Dendritic cell treated with granulocyte-macrophage colony-stimulating factor and Interleukin-4, amounts not matched to agents 40 ng/mL and 50 ng/mL, for 4 days (primary cell): ENCODE results near the gene ADCY1.

Experiments used
- H3K27ac Mint-ChIP-seq: one replicate; pipeline ENCODE4 v1.8.0; 2022; ENCODE audit warnings: mild to moderate bottlenecking, mixed read lengths
- H3K27me3 Mint-ChIP-seq: one replicate; pipeline ENCODE4 v1.8.0; 2022; ENCODE audit warnings: mild to moderate bottlenecking, mixed read lengths
- H3K36me3 Mint-ChIP-seq: one replicate; pipeline ENCODE4 v1.8.0; 2022; ENCODE audit warnings: low read depth, mixed read lengths
- H3K4me1 Mint-ChIP-seq: one replicate; pipeline ENCODE4 v1.8.0; 2022; ENCODE audit warnings: low read depth, mixed read lengths
- H3K4me3 Mint-ChIP-seq: one replicate; pipeline ENCODE4 v1.8.0; 2022; ENCODE audit warnings: mild to moderate bottlenecking, moderate library complexity, mixed read lengths
- H3K9me3 Mint-ChIP-seq: one replicate; pipeline ENCODE4 v1.8.0; 2022; ENCODE audit warnings: mixed read lengths
- intact Hi-C: fragments of 100-400 bp; cut with micrococcal nuclease; formaldehyde crosslinking; loops from one replicate; pipeline ENCODE4 v1.15.0; 2022

The ADCY1 gene

GRCh38 chr7:45662018-45662417, 87.8 kb downstream of the ADCY1 start:
- H3K9me3 Mint-ChIP-seq = no peaks in the 10 kb centered on the region
- H3K27me3 Mint-ChIP-seq = no peaks in the 10 kb centered on the region
- H3K36me3 Mint-ChIP-seq = no peaks in the 10 kb centered on the region
- H3K27ac Mint-ChIP-seq = no peak overlapping the region
- no peaks in the 10 kb centered on the region for H3K4me1 Mint-ChIP-seq
- intact Hi-C loops = loop anchor here (5.0 kb wide), 1 partner anchor 195 kb away; no protein-coding TSS in a partner anchor
- no peak overlapping the region for H3K4me3 Mint-ChIP-seq

GRCh38 chr7:45662540-45663166, 88.5 kb downstream of the ADCY1 start:
- H3K27ac Mint-ChIP-seq = no peak overlapping the region
- no peaks in the 10 kb centered on the region for H3K36me3 Mint-ChIP-seq
- H3K4me1 Mint-ChIP-seq = no peaks in the 10 kb centered on the region
- no peak overlapping the region for H3K4me3 Mint-ChIP-seq
- H3K9me3 Mint-ChIP-seq = no peaks in the 10 kb centered on the region
- H3K27me3 Mint-ChIP-seq = no peaks in the 10 kb centered on the region
- intact Hi-C loops = loop anchor here (5.0 kb wide), 1 partner anchor 195 kb away; no protein-coding TSS in a partner anchor

DNA sequence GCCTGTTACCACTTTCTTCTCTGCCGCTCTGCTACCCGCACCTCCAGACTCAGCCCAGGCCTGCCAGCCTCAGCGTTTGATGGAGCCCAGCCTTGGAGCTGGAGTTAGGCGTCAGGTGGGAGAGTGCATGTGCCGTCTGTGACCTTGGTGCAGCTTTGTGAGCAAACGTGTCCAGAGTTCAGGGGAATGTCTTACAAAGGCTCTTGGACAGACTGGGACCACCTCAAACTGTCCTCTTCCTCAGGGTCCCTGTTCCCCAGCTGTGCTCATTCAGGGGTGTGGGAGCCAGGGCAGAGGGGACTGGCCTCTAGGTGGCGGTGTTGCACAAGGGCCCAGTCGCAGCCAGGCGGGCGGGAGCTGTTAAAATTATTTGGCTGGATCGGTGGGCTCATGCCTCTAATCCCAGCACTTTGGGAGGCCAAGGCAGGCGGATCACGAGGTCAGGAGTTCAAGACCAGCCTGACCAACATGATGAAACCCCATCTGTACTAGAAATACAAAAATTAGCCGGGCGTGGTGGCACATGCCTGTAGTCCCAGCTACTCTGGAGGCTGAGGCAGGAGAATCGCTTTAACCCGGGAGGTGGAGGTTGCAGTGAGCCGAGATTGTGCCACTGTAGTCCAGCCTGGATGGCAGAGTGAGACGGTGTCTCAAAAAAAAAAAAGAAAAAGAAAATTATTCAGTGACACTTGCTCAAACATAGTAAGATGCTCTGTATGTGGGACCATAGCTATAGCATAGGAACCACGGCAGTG, 89.2 kb downstream of the ADCY1 start:
- no peak overlapping the region for H3K27ac Mint-ChIP-seq
- no peaks in the 10 kb centered on the region for H3K36me3 Mint-ChIP-seq

DNA sequence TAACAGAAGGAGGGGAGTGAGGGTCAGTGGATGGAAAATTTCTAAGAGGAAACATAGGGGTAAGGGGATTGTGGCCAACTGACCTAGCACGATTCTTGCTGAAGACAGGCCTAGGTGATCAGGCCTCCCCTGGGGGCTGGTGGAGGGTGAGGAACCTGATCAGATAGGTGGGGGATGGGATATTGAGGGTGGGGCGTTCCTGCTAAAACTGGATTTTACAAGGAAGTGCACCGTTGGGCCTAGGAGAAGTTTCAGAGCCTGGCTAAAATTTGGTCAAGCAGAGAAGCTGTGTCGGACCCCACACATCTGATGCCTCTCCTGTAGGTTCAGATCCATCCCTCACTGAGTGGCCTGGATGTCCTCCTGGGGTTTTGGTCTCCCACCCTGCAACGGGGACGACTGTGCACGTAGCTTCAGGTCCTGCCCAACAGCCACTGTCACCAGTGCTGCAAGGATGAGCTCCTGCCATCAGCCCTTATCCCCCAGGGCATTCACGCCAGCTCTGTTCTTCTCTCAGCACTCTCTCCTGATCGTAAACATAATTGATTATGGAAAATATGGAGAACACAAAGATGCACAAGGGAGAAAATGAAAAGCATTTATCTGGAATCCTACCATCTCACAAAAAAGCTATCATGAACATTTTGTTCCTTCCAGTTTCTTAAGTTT, 89.9 kb downstream of the ADCY1 start:
- H3K27me3 Mint-ChIP-seq = no peaks in the 10 kb centered on the region
- H3K9me3 Mint-ChIP-seq = no peaks in the 10 kb centered on the region
- no peak overlapping the region for H3K4me3 Mint-ChIP-seq
- no peak overlapping the region for H3K27ac Mint-ChIP-seq
- intact Hi-C loops = loop anchor here (5.0 kb wide), 1 partner anchor 193 kb away; no protein-coding TSS in a partner anchor
- H3K36me3 Mint-ChIP-seq = no peaks in the 10 kb centered on the region
- H3K4me1 Mint-ChIP-seq = no peaks in the 10 kb centered on the region

More for the DNA sequence above, 89.2 kb downstream of the ADCY1 start:
- no peaks in the 10 kb centered on the region for H3K4me1 Mint-ChIP-seq
- intact Hi-C loops = loop anchor here (5.0 kb wide), 1 partner anchor 194 kb away; no protein-coding TSS in a partner anchor
- no peak overlapping the region for H3K4me3 Mint-ChIP-seq
- H3K9me3 Mint-ChIP-seq = no peaks in the 10 kb centered on the region
- H3K27me3 Mint-ChIP-seq = no peaks in the 10 kb centered on the region

GRCh38 chr7:45665172-45665571, 91.0 kb downstream of the ADCY1 start:
- Mint-ChIP-seq H3K36me3 (no peaks in the 10 kb centered on the region), H3K27me3 (no peaks in the 10 kb centered on the region), H3K9me3 (no peaks in the 10 kb centered on the region)

DNA sequence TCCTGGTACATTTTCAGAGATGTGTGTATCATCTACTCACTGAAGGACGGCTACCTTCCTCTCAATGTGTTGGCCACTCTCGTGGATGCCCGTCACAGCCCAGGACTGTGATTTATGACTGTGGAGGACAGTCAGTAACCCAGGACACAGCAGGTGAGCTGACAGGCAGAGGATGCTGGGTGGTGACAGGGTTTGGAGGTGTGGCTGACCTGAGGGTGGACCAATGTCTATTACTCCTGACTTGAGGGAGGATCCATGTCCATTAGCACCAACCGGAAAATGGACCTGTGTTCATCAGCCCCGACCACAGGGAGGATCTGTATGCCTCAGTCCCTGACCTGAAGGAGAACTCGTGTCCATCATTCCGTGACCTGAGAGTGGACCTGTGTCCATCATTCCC, 96.1 kb downstream of the ADCY1 start:
- intact Hi-C loops = no loop called here
- Mint-ChIP-seq H3K4me1 (no peaks in the 10 kb centered on the region), H3K27me3 (no peaks in the 10 kb centered on the region), H3K4me3 (no peak overlapping the region), H3K27ac (no peak overlapping the region), H3K9me3 (no peaks in the 10 kb centered on the region), H3K36me3 (no peaks in the 10 kb centered on the region)

More at GRCh38 chr7:45665172-45665571, 91.0 kb downstream of the ADCY1 start:
- intact Hi-C loops = no loop called here
- Mint-ChIP-seq H3K4me1 (no peaks in the 10 kb centered on the region), H3K27ac (no peak overlapping the region), H3K4me3 (no peak overlapping the region)

DNA sequence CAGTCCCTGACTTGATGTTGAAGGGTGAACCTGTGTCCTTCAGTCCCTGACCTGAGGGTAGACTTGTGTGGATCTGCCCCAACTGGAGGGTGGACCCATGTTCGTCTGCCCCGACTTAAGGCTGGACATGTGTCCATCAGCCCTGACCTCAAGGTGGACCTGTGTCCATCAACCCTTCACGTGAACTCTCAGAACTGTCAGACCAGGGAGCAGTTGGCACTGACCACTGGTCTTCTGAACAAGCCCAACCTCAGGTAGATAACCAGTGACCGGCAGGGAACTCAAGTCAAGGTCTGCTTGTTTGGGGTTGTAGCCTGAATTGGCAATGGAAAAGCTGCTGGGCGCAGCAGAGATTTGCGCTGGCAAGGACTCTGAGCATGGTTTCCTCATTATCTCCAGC, 96.5 kb downstream of the ADCY1 start:
- H3K4me3 Mint-ChIP-seq = no peak overlapping the region
- peaks cover 2% of the 10 kb centered on the region for H3K27me3 Mint-ChIP-seq
- H3K4me1 Mint-ChIP-seq = no peaks in the 10 kb centered on the region
- intact Hi-C loops = no loop called here
- H3K27ac Mint-ChIP-seq = no peak overlapping the region
- no peaks in the 10 kb centered on the region for H3K36me3 Mint-ChIP-seq
- H3K9me3 Mint-ChIP-seq = no peaks in the 10 kb centered on the region

DNA sequence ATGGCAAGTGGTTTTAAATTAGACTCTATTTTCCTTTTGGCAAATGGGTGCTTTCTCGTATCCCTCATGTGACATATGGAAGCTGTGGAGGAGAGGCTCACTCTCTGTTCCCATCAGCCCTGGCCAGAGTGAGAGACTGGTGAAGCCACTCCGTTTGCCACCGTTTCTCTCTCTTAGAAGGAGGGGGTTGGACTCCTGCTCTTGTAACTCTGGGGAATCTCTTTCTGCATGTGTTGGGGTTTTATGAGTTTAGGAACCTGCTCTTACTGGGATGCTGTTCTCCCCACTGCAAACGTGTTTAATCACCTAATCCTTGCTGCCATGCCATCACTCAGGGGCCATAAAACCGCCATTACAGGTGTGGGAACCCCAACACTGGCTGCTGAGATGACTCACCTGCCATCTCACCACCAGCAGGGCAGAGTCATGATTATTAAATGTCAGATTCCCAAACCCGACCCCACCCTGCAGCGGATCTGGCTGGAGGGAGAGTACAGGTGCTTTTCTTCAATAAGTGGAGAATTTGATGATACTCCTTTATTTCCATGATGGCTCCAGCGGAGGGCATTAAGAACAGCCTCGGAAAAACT, 103.2 kb downstream of the ADCY1 start:
- intact Hi-C loops = no loop called here
- Mint-ChIP-seq H3K36me3 (no peaks in the 10 kb centered on the region), H3K4me3 (no peak overlapping the region), H3K4me1 (no peaks in the 10 kb centered on the region), H3K9me3 (no peaks in the 10 kb centered on the region), H3K27ac (no peak overlapping the region), H3K27me3 (peaks cover 4% of the 10 kb centered on the region)

DNA sequence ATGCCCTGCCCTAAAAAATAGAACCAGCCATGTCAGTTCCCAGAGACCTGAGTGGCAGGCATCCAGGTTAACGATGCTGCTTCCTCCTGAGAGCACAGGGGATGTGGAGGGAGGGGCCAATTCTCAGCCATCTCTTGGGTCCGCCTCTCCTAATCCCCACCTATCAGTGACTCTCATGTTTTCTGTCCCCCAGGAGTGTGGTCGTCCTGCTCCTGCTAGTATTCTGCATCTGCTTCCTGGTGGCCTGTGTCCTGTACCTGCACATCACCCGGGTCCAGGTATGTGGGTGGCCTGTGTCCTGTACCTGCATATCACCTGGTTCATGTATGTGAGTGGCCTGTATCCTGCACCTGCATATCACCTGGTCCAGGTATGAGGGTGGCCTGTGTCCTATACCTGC, 105.3 kb downstream of the ADCY1 start:
- H3K27me3 Mint-ChIP-seq = peaks cover 4% of the 10 kb centered on the region
- no peaks in the 10 kb centered on the region for H3K4me1 Mint-ChIP-seq
- H3K36me3 Mint-ChIP-seq = no peaks in the 10 kb centered on the region
- no peaks in the 10 kb centered on the region for H3K9me3 Mint-ChIP-seq
- intact Hi-C loops = no loop called here
- H3K27ac Mint-ChIP-seq = no peak overlapping the region
- H3K4me3 Mint-ChIP-seq = no peak overlapping the region

DNA sequence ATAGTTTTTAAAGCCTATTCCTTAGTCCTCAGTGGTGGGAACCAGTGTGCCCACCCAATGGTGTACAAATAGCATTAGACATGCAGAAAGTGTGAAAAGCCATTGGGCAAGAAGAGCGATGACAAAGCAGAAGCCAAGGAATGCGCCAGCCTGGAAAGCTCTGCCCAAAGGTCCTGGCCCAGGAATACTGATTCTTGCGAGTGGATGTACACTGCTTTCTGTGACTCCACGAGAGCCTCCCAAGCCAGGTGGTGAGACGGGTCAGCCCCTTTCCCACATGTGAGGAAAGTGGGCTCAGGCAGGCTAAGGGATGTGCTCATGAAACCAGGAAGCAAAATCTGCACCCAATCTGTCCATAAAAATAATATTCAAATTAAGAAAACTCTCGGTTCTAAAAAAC, 106.6 kb downstream of the ADCY1 start:
- peaks cover 2% of the 10 kb centered on the region for H3K27me3 Mint-ChIP-seq
- H3K27ac Mint-ChIP-seq = no peak overlapping the region
- H3K4me1 Mint-ChIP-seq = no peaks in the 10 kb centered on the region
- H3K36me3 Mint-ChIP-seq = no peaks in the 10 kb centered on the region
- intact Hi-C loops = no loop called here
- no peaks in the 10 kb centered on the region for H3K9me3 Mint-ChIP-seq
- no peak overlapping the region for H3K4me3 Mint-ChIP-seq

GRCh38 chr7:45681596-45682357, 107.6 kb downstream of the ADCY1 start:
- H3K27me3 Mint-ChIP-seq = peaks cover 1% of the 10 kb centered on the region
- no peaks in the 10 kb centered on the region for H3K9me3 Mint-ChIP-seq
- H3K36me3 Mint-ChIP-seq = no peaks in the 10 kb centered on the region
- H3K27ac Mint-ChIP-seq = no peak overlapping the region
- intact Hi-C loops = no loop called here
- H3K4me3 Mint-ChIP-seq = no peak overlapping the region
- no peaks in the 10 kb centered on the region for H3K4me1 Mint-ChIP-seq

DNA sequence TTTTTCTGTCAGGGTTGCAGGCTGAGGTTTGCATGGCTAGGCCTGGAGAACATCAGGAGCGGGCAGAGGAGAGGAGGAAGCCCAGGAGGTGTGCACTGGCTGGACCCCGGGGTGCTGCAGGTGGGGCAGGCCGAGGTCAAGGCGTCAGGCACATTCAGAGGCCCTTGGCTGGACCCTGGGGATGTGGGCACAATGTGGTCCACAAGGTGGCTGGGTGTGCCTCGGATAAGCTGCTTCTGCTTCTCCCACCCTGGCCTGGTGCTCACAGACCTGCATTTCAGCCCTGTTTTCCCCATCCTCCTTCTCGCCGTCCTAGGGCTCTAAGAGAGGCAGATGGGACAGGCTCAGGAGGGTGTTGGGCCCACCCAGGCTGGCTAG, 108.2 kb downstream of the ADCY1 start:
- no peaks in the 10 kb centered on the region for H3K9me3 Mint-ChIP-seq
- no peak overlapping the region for H3K4me3 Mint-ChIP-seq
- H3K27ac Mint-ChIP-seq = no peak overlapping the region
- no peaks in the 10 kb centered on the region for H3K36me3 Mint-ChIP-seq
- peaks cover 1% of the 10 kb centered on the region for H3K27me3 Mint-ChIP-seq
- no peaks in the 10 kb centered on the region for H3K4me1 Mint-ChIP-seq
- intact Hi-C loops = no loop called here

- Mint-ChIP-seq H3K4me3 (no peak overlapping the region), H3K27me3 (no peaks in the 10 kb centered on the region), H3K4me1 (no peaks in the 10 kb centered on the region), H3K36me3 (no peaks in the 10 kb centered on the region), H3K9me3 (no peaks in the 10 kb centered on the region), H3K27ac (no peak overlapping the region)
- intact Hi-C loops = no loop called here
Observed at GRCh38 chr7:45682836-45683555, 108.8 kb downstream of the ADCY1 start.
